Activated CD4-positive, alpha-beta T cell treated with anti-CD3 and anti-CD28 coated beads, Interleukin-2, amount 10 ng/mL, durations not matched to agents 7 days and 5 days (primary cell): Measurements from ENCODE around the gene RAP2A. TPM values are rescaled to one million over a fixed set of nuclear protein-coding genes. Genes with fewer than 3 reads are reported as not detected.

Source experiments
- CTCF ChIA-PET: fragments of 350-600 bp; sonication (Branson Sonifier 250); formaldehyde crosslinking; loops from one replicate; lab custom pipeline; 2021; ENCODE audit warnings: antibody characterized with exemption; lab: Charles Lee
- POLR2A ChIA-PET: fragments of 350-600 bp; sonication (Branson Sonifier 250); formaldehyde crosslinking; loops from one replicate; lab custom pipeline; 2021; ENCODE audit warnings: antibody characterized with exemption; lab: Charles Lee
- DNase-seq: peaks from one replicate; pipeline ENCODE4 v3.0.0-alpha.2; 2020
- H3K27ac Mint-ChIP-seq: one replicate; pipeline ENCODE4 v1.8.0; 2021; ENCODE audit warnings: mild to moderate bottlenecking, moderate library complexity, mixed read lengths
- H3K27me3 Mint-ChIP-seq: one replicate; pipeline ENCODE4 v1.8.0; 2021; ENCODE audit warnings: mixed read lengths
- H3K36me3 Mint-ChIP-seq: one replicate; pipeline ENCODE4 v1.8.0; 2021; ENCODE audit warnings: low read depth, mixed read lengths
- H3K4me1 Mint-ChIP-seq: one replicate; pipeline ENCODE4 v1.8.0; 2021; ENCODE audit warnings: mixed read lengths
- H3K4me3 Mint-ChIP-seq: one replicate; pipeline ENCODE4 v1.8.0; 2021; ENCODE audit warnings: mild to moderate bottlenecking, moderate library complexity, mixed read lengths
- H3K9me3 Mint-ChIP-seq: one replicate; pipeline ENCODE4 v1.8.0; 2021; ENCODE audit warnings: mixed read lengths
- total RNA-seq, 2 experiments: library from RNA; stranded (reverse); gene quantifications; one replicate each; pipeline ENCODE4 v1.2.3, GENCODE V29; 2021

RAP2A gene
- total RNA-seq, 2 experiments from 2014 or later, result 26.3 to 31.0 TPM

DNA sequence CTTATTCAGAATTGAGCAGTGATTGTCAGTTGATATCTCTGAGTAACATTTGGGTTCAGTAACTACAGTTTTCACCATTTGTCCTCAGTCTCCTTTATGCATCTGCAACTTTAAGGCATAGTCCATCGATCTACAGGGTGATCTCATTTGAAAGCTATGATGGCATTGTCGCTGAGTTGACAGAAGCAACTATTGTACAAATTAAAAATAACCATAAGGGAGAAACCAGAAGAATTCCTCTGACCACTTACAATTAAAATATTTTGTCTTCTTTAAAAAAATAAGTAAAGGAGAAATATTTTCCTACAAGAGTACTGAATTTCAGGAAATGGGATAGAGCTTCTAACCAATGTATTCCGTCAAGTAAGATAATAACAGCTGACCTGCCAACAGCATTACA is 30.6 kb downstream of the RAP2A start:
- ChIA-PET POLR2A (no interaction called here), CTCF (no interaction called here)
- no peak overlapping the region for H3K27ac Mint-ChIP-seq
- peaks cover 18% of the 10 kb centered on the region for H3K4me1 Mint-ChIP-seq
- no peak overlapping the region for H3K4me3 Mint-ChIP-seq
- H3K36me3 Mint-ChIP-seq, result peaks cover 15% of the 10 kb centered on the region
- H3K9me3 Mint-ChIP-seq, result no peaks in the 10 kb centered on the region
- no peak for DNase-seq
- H3K27me3 Mint-ChIP-seq, result no peaks in the 10 kb centered on the region

DNA sequence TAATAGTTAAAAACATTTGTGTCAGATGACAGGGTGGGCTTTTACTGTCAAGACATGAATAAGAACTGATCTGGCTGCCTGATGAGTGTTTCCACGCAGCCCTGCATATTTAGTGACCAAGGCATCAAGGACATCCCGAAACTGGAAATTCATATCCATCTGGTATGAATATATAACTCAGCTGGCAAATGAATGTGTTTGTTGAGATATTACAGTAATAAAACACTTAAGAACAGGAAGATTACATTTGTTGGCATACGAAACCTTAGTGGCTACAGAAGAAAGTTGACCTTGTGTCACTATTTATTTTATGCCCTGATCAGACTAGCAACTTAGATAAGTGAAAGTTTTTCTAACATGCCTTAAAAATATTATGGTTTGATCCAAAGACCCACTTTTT is 32.8 kb downstream of the RAP2A start:
- H3K36me3 Mint-ChIP-seq, result peaks cover 15% of the 10 kb centered on the region

DNA sequence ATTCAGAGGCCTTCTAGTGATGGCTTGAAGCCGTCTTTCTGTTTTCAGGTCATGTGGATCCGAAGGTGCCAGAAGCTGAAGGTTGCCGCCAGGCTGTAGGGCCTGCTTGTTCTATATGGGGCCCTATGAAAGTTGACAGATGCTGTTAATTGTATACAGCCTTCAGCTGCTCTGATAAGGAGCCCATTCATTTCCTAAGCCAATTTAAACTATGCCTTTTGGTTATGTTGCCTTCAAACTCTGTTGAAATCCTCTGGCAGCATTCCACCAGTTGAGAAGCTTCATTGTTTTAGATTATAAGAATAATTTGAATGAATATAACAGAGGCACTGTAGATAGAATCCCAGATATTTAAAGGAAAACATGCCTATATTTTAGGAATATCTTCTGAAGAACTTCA is 34.4 kb downstream of the RAP2A start:
- Mint-ChIP-seq H3K4me3 (no peak overlapping the region), H3K27ac (no peak overlapping the region), H3K9me3 (no peaks in the 10 kb centered on the region), H3K27me3 (peaks cover 2% of the 10 kb centered on the region), H3K36me3 (peaks cover 15% of the 10 kb centered on the region), H3K4me1 (no peaks in the 10 kb centered on the region)
- ChIA-PET POLR2A (no interaction called here), CTCF (interaction anchor here (0.9 to 1.0 kb wide), 2 partner anchors 9 to 13 kb away, joined by 3 to 5 read pairs; no protein-coding TSS in a partner anchor)
- no peak for DNase-seq

More for the DNA sequence above, 32.8 kb downstream of the RAP2A start:
- Mint-ChIP-seq H3K9me3 (no peaks in the 10 kb centered on the region), H3K27ac (no peak overlapping the region), H3K4me1 (no peaks in the 10 kb centered on the region), H3K4me3 (no peak overlapping the region), H3K27me3 (peaks cover under 1% of the 10 kb centered on the region)
- CTCF ChIA-PET, result no interaction called here
- DNase-seq, result no peak
- POLR2A ChIA-PET, result no interaction called here

DNA sequence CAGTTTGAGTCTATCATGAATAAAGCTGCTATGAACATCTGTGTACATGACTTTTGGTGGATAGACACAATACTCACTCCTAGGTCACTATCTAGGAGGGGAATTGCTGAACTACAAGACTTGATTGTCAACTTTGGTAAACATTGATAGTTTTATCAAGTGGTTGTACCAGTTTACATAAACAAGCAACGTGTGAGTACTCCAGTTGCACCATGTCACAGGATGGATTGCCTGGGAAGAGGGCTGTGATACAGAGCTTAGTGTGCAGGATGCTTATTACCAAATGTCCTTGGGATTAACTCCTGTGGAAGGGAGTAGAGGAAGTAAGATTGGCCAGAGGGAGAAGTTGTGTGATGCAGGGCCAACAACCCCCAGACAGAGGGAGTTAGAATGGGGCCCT is 37.7 kb downstream of the RAP2A start:
- CTCF ChIA-PET, result no interaction called here
- Mint-ChIP-seq H3K27ac (no peak overlapping the region), H3K4me3 (no peak overlapping the region), H3K4me1 (no peaks in the 10 kb centered on the region), H3K9me3 (no peaks in the 10 kb centered on the region), H3K27me3 (peaks cover 2% of the 10 kb centered on the region), H3K36me3 (peaks cover 4% of the 10 kb centered on the region)
- no peak for DNase-seq
- POLR2A ChIA-PET, result no interaction called here

DNA sequence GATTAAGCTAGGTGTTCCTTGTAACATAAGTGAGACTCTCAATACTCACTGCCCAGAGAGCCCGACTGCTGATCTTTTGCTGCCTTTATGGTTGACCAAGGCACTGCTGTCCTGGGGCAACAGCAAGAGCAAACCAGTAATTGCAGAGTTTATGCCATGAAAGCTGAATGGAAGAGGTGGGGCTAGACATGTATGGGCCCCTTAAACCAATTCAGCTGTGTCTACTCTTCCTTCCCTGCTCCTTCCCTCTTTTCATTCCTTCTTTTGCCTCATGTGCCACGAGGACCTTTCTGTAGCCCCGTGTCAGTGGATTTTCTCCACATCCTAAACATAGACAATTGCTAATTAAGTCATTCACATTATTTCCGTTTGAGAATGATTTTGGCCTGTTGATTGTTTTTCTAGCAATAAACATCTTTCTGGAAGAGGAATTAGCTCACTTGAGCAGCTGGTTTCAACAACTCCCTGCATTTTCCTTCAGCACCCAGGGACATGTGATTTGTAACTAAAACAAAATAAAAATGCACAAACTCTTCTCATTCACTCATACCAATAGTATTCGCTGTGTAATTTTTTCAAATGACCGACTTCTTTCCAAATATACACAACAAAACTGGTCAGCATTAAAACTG is 40.5 kb downstream of the RAP2A start:
- Mint-ChIP-seq H3K9me3 (no peaks in the 10 kb centered on the region), H3K4me1 (no peaks in the 10 kb centered on the region), H3K27ac (no peak overlapping the region), H3K27me3 (peaks cover 2% of the 10 kb centered on the region), H3K4me3 (no peak overlapping the region), H3K36me3 (no peaks in the 10 kb centered on the region)
- no peak for DNase-seq
- ChIA-PET POLR2A (no interaction called here), CTCF (no interaction called here)

DNA sequence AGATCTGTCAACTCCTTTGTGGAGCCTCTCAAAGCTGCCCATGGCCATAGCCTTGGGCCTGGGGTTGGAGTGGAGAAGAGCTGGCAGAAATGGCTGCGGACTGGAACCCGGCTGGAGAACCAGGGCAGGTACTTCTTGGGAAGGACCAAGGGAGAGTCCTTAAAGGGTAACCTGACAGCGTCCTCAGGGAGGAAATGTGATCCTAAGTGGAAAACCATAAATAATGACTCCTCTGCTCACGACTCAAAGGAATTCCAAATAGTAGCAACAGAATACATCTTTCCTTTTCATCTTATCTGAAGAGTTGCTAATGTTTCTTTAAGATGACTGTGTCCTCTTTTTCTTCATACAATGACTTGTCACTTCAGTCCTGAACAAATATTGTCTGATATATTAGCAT is 41.0 kb downstream of the RAP2A start:
- Mint-ChIP-seq H3K27me3 (peaks cover 2% of the 10 kb centered on the region), H3K4me1 (no peaks in the 10 kb centered on the region), H3K36me3 (no peaks in the 10 kb centered on the region), H3K9me3 (no peaks in the 10 kb centered on the region), H3K4me3 (no peak overlapping the region), H3K27ac (no peak overlapping the region)
- ChIA-PET POLR2A (no interaction called here), CTCF (no interaction called here)
- DNase-seq, result no peak

DNA sequence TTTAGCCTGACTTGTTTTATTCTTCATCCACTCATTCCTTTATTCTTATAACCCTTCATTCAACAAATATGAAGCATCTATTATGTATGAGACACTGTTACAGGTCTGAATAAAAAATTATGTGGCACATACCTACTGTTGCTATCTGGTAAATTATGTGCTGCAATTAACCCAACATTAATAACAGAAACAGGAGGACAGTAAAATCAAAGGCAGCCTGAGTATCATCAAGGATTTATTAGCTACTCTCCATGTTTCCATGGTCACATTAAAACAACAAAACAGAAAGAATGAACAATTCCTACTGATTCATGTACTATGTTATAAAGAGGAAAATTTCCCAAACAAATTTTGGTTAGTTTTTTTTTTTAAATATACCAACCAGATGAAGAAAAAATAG is 43.9 kb downstream of the RAP2A start:
- Mint-ChIP-seq H3K4me3 (no peak overlapping the region), H3K9me3 (no peaks in the 10 kb centered on the region), H3K36me3 (no peaks in the 10 kb centered on the region), H3K4me1 (no peaks in the 10 kb centered on the region), H3K27ac (no peak overlapping the region), H3K27me3 (no peaks in the 10 kb centered on the region)
- CTCF ChIA-PET, result no interaction called here
- POLR2A ChIA-PET, result no interaction called here
- no peak for DNase-seq

DNA sequence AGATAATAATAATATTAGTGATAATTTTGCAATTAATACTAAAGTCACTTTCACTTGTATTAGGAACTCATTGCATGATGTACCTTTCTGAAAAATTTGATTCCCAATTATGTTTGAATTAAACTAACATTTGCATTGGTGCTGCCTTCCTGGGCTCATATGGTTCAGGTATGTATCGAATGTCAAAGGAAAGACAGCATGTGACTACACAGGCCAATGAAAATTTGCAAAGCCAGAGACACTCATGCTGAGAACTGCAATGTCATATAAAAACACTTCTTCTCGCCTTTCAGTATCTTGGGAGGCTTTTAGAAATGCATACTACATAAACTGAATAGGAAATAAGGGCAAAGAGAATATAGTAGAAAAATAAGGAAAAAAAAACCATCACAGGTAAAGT is 44.3 kb downstream of the RAP2A start:
- Mint-ChIP-seq H3K27ac (no peak overlapping the region), H3K4me1 (no peaks in the 10 kb centered on the region), H3K36me3 (no peaks in the 10 kb centered on the region), H3K4me3 (no peak overlapping the region), H3K9me3 (no peaks in the 10 kb centered on the region), H3K27me3 (no peaks in the 10 kb centered on the region)
- POLR2A ChIA-PET, result no interaction called here
- CTCF ChIA-PET, result no interaction called here
- no peak for DNase-seq

DNA sequence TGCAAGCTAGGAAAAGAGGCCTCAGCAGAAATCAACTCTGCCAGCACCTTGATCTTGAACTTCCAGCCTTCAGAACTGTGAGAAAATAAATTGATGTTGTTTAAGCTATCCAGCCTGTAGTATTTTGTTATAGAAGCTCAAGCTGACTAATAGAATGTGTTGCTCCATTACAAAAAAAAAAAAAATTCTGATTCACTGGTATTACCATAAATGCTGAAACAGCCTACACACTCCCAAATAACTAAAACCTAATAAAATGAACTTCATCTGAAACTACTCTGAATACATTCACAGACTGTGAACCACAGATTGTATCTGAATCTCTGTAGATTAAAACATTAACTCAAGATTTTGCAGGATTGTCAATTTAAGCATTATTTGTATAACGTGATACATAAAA is 49.5 kb downstream of the RAP2A start:
- Mint-ChIP-seq H3K27ac (no peak overlapping the region), H3K4me3 (no peak overlapping the region), H3K9me3 (no peaks in the 10 kb centered on the region), H3K36me3 (no peaks in the 10 kb centered on the region), H3K27me3 (no peaks in the 10 kb centered on the region), H3K4me1 (no peaks in the 10 kb centered on the region)
- ChIA-PET POLR2A (no interaction called here), CTCF (interaction anchor here (1.0 kb wide), 1 partner anchor 40 kb away, joined by 3 read pairs; no protein-coding TSS in a partner anchor)
- no peak for DNase-seq

DNA sequence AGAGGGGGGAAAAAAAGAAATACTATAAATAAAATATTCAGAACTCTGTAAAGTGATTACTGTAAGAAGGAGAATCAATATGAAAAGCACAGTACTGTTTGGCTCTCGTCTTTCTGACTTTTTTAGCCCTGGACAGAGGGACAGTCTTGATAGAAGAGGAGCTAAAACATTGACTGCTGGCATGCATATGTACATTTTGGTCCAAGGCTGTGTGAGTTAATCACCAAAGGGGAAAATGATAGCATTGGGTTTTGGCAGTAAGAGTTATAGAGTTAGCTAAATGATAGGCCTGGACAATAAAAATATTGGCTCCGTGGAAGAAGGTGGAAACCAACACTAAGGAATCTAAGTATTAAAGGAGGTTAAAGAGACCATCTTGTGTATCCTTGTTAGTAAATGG is 50.3 kb downstream of the RAP2A start:
- ChIA-PET CTCF (no interaction called here), POLR2A (no interaction called here)
- no peaks in the 10 kb centered on the region for H3K9me3 Mint-ChIP-seq
- H3K27ac Mint-ChIP-seq, result no peak overlapping the region
- no peaks in the 10 kb centered on the region for H3K27me3 Mint-ChIP-seq
- DNase-seq, result no peak
- H3K36me3 Mint-ChIP-seq, result no peaks in the 10 kb centered on the region
- no peaks in the 10 kb centered on the region for H3K4me1 Mint-ChIP-seq
- no peak overlapping the region for H3K4me3 Mint-ChIP-seq

DNA sequence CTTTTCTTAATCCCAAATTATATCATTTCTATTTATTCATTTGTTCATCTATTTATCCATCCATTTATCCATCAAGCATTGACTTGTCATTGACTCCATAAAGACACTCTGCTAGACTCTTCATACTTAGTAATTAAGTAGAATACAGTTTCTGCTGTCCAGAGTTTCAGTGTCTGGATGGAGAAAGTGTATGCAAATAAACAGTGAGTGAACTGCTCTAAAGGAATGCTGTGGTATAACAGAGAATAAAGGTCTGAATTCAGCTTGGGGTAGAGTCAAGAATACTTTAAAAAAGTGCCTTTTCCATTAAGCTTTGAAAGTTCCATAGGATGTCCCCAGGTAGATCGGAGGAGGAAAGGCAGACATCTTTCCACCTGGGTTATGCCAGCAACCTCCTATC is 51.4 kb downstream of the RAP2A start:
- POLR2A ChIA-PET, result no interaction called here
- CTCF ChIA-PET, result no interaction called here
- Mint-ChIP-seq H3K27ac (no peak overlapping the region), H3K36me3 (no peaks in the 10 kb centered on the region), H3K27me3 (no peaks in the 10 kb centered on the region), H3K9me3 (peaks cover under 1% of the 10 kb centered on the region), H3K4me1 (no peaks in the 10 kb centered on the region), H3K4me3 (no peak overlapping the region)
- DNase-seq, result no peak

DNA sequence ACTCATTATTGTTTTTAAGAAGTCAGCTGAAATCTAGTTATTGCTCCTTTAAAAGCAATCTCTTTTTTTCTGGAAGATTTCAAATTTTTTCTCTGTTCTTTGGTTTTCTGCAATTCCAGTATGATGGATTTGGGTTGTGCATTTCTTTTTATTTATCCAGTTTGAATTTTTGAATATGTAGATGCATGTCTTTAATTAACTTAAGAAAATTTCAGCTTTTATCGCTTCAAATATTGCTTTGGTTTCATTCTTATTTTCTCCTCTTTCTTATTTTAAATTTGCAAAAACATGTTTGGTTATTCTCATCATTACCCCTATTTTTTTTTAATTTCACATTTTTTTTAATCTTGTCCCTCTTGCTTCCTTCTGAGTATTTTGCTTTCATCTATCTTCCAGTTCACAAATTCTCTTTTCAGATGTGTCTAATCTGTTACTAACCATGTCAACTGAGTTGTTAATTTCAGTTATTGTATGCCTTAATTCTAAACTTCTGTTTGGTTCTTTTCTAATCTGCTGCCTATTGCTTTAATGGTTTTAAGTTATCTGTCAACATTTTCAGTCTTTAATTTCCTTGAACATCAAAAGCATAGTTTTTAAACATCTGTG is 56.8 kb downstream of the RAP2A start:
- POLR2A ChIA-PET, result no interaction called here
- CTCF ChIA-PET, result interaction anchor here (0.6 kb wide), 1 partner anchor 12 kb away, joined by 3 read pairs; no protein-coding TSS in a partner anchor

DNA sequence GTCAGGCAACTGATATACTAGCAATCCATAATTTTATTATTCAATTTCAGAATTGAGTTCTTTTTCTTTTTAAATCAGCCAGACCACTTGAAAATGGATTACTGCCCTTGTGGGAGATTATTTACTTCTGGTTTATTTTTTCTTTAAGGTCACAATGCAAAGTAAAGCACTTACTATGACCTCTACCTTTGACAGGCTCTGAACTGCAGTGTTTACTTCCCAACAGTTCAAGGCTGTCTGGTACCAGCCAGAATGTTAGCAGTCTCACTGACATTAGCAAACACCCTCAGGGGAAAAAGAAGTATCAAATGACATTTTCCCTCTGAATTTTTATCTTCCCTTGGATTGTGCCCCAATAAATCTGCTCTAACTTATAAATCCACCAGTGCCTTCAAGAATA is 57.5 kb downstream of the RAP2A start:
- Mint-ChIP-seq H3K4me3 (no peak overlapping the region), H3K36me3 (peaks cover 3% of the 10 kb centered on the region), H3K27ac (no peak overlapping the region), H3K4me1 (peaks cover 11% of the 10 kb centered on the region), H3K27me3 (no peaks in the 10 kb centered on the region), H3K9me3 (peaks cover 11% of the 10 kb centered on the region)
- CTCF ChIA-PET, result no interaction called here
- DNase-seq, result no peak
- POLR2A ChIA-PET, result no interaction called here

More for the DNA sequence above, 56.8 kb downstream of the RAP2A start:
- H3K4me3 Mint-ChIP-seq, result no peak overlapping the region
- no peak overlapping the region for H3K27ac Mint-ChIP-seq
- peaks cover 11% of the 10 kb centered on the region for H3K9me3 Mint-ChIP-seq
- peaks cover 11% of the 10 kb centered on the region for H3K4me1 Mint-ChIP-seq
- no peak for DNase-seq
- H3K27me3 Mint-ChIP-seq, result no peaks in the 10 kb centered on the region
- H3K36me3 Mint-ChIP-seq, result peaks cover 3% of the 10 kb centered on the region

DNA sequence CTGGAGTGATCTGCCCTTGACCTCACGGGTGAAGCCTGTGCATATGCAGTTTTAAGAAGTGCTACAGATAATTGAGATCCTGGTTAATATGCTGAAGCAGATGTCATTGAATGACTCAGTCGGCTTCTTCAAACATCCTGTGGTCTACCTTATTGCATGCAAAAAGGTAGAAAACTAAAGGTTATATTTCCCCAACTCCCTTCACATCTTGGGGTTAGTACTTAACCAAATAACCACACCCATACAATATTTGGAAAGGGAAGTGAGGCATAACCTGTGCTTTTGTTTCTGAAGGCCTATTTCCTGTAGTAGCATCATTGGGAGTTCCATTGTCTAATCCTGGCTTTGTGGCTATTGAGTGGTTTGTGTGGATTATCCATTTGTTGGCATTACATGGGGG is 58.3 kb downstream of the RAP2A start:
- H3K4me1 Mint-ChIP-seq, result peaks cover 11% of the 10 kb centered on the region
- H3K27me3 Mint-ChIP-seq, result no peaks in the 10 kb centered on the region
- POLR2A ChIA-PET, result no interaction called here
- no peak overlapping the region for H3K4me3 Mint-ChIP-seq
- H3K27ac Mint-ChIP-seq, result no peak overlapping the region
- CTCF ChIA-PET, result no interaction called here
- peaks cover 3% of the 10 kb centered on the region for H3K36me3 Mint-ChIP-seq
- H3K9me3 Mint-ChIP-seq, result peaks cover 11% of the 10 kb centered on the region
- DNase-seq, result no peak
